Panc1 (cell line): ENCODE results near the gene CBX8. TPM values are rescaled to one million over a fixed set of nuclear protein-coding genes. Genes with fewer than 3 reads are reported as not detected.

Source experiments
- ATAC-seq: fragments of 200-7000 bp; cut with Tn5 transposase; 2 replicates; pipeline ENCODE4 v1.9.1; 2020; ENCODE audit warnings: mild to moderate bottlenecking, moderate library complexity
- BruUV-seq: library from RNA; stranded (reverse); fragments of 400-500 nt; replicated peaks from 2 replicates; lab custom pipeline; 2021; lab: Mats Ljungman, UMichigan
- CTCF ChIA-PET: fragments of 300-600 bp; sonication (Branson Sonifier 250); formaldehyde crosslinking; loops from one replicate; lab custom pipeline; 2022; ENCODE audit warnings: antibody characterized with exemption; lab: Charles Lee
- POLR2A ChIA-PET: fragments of 300-600 bp; sonication (Branson Sonifier 250); formaldehyde crosslinking; loops from one replicate; lab custom pipeline; 2022; ENCODE audit warnings: antibody characterized with exemption; lab: Charles Lee
- DNase-seq: peaks from one replicate; pipeline ENCODE4 v3.0.0-alpha.2; 2010; ENCODE audit warnings: low read depth, low spot score
- H3K27ac ChIP-seq: 2 replicates; pipeline ENCODE4 v1.5.1; 2011; ENCODE audit warnings: mild to moderate bottlenecking, low read length, inconsistent platforms
- H3K27me3 ChIP-seq: fragments of 200-500 bp; sonication (Bioruptor generic); 2 replicates; pipeline ENCODE4 v1.6.0; 2014; ENCODE audit warnings: low read length, inconsistent platforms; ENCODE audit not compliant: control insufficient read depth, insufficient read depth
- H3K36me3 ChIP-seq: fragments of 200-500 bp; sonication (Bioruptor generic); 2 replicates; pipeline ENCODE4 v1.5.1; 2014; ENCODE audit warnings: inconsistent platforms, mild to moderate bottlenecking, low read length, moderate library complexity; ENCODE audit not compliant: control insufficient read depth, insufficient read depth
- H3K4me1 ChIP-seq: 2 replicates; pipeline ENCODE4 v1.5.1; 2011; ENCODE audit warnings: inconsistent platforms, mild to moderate bottlenecking, low read length, moderate library complexity; ENCODE audit not compliant: control insufficient read depth, insufficient read depth
- H3K4me3 ChIP-seq, 2 experiments: 2 replicates each; pipeline ENCODE4 v1.5.1; 2011 to 2012; ENCODE audit warnings: low read depth in 2 of 2, low read length in 2 of 2, mild to moderate bottlenecking in 2 of 2, inconsistent platforms in 1 of 2, moderate library complexity in 1 of 2
- H3K9me3 ChIP-seq: fragments of 200-500 bp; sonication (Bioruptor generic); 2 replicates; pipeline ENCODE4 v1.5.1; 2014; ENCODE audit warnings: low read depth, mild to moderate bottlenecking, inconsistent platforms, low read length, moderate library complexity; ENCODE audit not compliant: control insufficient read depth, insufficient read depth
- POLR2AphosphoS5 ChIP-seq: IDR thresholded peaks from 2 replicates; pipeline ENCODE4 v1.6.1; 2012; ENCODE audit warnings: mild to moderate bottlenecking, low read depth, low read length, moderate library complexity
- SIN3A ChIP-seq: IDR thresholded peaks from 2 replicates; pipeline ENCODE4 v1.6.1; 2012; ENCODE audit warnings: low read depth, mild to moderate bottlenecking, low read length, moderate library complexity, borderline replicate concordance; ENCODE audit not compliant: insufficient read depth
- TCF7L2 ChIP-seq: IDR thresholded peaks from 2 replicates; pipeline ENCODE4 v1.6.1; 2011; ENCODE audit warnings: mild to moderate bottlenecking, low read depth, low read length, inconsistent platforms
- in situ Hi-C: cut with HindIII; loops from 2 replicates; pipeline ENCODE4 v1.10.0; 2016; ENCODE audit warnings: low sequenced_read_pairs, low pct_unique_long_range_greater_than_20kb
- intact Hi-C: fragments of 100-400 bp; cut with micrococcal nuclease; formaldehyde crosslinking; loops from one replicate; pipeline ENCODE4 v1.10.0; 2022; ENCODE audit not compliant: unreplicated experiment
- total RNA-seq: library from RNA; stranded (reverse); gene quantifications from one replicate; pipeline ENCODE4 v1.2.1, GENCODE V29; 2021; ENCODE audit not compliant: unreplicated experiment
- TF ChIP-seq, protein P1 (sequence below): fragments of 450-650 bp; IDR thresholded peaks from 2 replicates; pipeline ENCODE4 v1.5.1; 2017; ENCODE audit warnings: mild to moderate bottlenecking
- TF ChIP-seq, protein P2 (sequence below), 2 experiments: IDR thresholded peaks; 2 replicates each; pipeline ENCODE4 v1.6.1; 2011 to 2012; ENCODE audit warnings: low read depth in 2 of 2, control low read depth in 1 of 2, low read length in 1 of 2, mild to moderate bottlenecking in 1 of 2, moderate library complexity in 1 of 2; ENCODE audit not compliant: insufficient read depth in 1 of 2

The CBX8 gene
- total RNA-seq, 1 experiment from 2014 or later: 15.3 TPM

DNA sequence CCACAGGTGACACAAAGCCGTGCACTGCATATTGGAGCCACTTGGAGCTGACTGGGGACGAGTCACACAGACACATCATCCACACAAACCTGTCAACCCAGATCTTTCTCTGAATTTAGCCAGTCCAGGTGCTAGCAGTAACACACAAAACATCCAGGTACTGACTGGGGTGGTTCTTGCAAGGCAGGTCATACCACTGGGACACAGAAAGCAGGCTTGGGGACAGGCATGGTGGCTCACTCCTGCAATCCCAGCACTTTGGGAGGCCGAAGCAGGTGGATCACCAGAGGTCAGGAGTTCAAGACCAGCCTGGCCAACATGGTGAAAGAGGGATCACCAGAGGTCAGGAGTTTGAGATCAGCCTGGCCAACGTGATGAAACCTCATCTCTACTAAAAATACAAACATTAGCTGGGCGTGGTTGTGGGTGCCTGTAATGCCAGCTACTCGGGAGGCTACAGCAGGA is 51.2 kb downstream of the CBX8 start:
- no TSS peak for BruUV-seq
- intact Hi-C loops: loop anchor here (10.0 kb wide), 1 partner anchor 89 kb away; the partner anchor contains the start of gene CBX4
- no peaks in the 10 kb centered on the region for H3K36me3 ChIP-seq
- in situ Hi-C loops: no loop called here
- 0 out of 2 replicates have a peak, but pooled peaks cover 3% of the 10 kb centered on the region for H3K27me3 ChIP-seq
- ChIA-PET CTCF (interaction anchor here (0.5 to 1.6 kb wide), 10 partner anchors 13 to 1102 kb away, joined by 3 to 6 read pairs (median 4); partner anchors contain the start of gene CBX8), POLR2A (interaction anchor here (0.7 kb wide), 1 partner anchor 33 kb away, joined by 4 read pairs; no protein-coding TSS in a partner anchor)
- no peak for DNase-seq
- H3K4me3 ChIP-seq: no peak overlapping the region
- TF ChIP-seq SIN3A: no peak
- TF ChIP-seq POLR2AphosphoS5: no peak
- TF ChIP-seq TCF7L2: no peak
- TF ChIP-seq, protein P1, sequence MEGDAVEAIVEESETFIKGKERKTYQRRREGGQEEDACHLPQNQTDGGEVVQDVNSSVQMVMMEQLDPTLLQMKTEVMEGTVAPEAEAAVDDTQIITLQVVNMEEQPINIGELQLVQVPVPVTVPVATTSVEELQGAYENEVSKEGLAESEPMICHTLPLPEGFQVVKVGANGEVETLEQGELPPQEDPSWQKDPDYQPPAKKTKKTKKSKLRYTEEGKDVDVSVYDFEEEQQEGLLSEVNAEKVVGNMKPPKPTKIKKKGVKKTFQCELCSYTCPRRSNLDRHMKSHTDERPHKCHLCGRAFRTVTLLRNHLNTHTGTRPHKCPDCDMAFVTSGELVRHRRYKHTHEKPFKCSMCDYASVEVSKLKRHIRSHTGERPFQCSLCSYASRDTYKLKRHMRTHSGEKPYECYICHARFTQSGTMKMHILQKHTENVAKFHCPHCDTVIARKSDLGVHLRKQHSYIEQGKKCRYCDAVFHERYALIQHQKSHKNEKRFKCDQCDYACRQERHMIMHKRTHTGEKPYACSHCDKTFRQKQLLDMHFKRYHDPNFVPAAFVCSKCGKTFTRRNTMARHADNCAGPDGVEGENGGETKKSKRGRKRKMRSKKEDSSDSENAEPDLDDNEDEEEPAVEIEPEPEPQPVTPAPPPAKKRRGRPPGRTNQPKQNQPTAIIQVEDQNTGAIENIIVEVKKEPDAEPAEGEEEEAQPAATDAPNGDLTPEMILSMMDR: no peak
- TF ChIP-seq, protein P2, sequence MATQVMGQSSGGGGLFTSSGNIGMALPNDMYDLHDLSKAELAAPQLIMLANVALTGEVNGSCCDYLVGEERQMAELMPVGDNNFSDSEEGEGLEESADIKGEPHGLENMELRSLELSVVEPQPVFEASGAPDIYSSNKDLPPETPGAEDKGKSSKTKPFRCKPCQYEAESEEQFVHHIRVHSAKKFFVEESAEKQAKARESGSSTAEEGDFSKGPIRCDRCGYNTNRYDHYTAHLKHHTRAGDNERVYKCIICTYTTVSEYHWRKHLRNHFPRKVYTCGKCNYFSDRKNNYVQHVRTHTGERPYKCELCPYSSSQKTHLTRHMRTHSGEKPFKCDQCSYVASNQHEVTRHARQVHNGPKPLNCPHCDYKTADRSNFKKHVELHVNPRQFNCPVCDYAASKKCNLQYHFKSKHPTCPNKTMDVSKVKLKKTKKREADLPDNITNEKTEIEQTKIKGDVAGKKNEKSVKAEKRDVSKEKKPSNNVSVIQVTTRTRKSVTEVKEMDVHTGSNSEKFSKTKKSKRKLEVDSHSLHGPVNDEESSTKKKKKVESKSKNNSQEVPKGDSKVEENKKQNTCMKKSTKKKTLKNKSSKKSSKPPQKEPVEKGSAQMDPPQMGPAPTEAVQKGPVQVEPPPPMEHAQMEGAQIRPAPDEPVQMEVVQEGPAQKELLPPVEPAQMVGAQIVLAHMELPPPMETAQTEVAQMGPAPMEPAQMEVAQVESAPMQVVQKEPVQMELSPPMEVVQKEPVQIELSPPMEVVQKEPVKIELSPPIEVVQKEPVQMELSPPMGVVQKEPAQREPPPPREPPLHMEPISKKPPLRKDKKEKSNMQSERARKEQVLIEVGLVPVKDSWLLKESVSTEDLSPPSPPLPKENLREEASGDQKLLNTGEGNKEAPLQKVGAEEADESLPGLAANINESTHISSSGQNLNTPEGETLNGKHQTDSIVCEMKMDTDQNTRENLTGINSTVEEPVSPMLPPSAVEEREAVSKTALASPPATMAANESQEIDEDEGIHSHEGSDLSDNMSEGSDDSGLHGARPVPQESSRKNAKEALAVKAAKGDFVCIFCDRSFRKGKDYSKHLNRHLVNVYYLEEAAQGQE (IDR thresholded peaks at IDR 0.05; ENCODE audit: insufficient read depth in 1 of 2, low read depth in 2 of 2, low read length in 1 of 2): no peak
- peaks cover 8% of the 10 kb centered on the region; the same call in 1 of the 2 replicates for H3K4me1 ChIP-seq
- H3K27ac ChIP-seq: no peak overlapping the region
- ATAC-seq: no peak
- no peaks in the 10 kb centered on the region for H3K9me3 ChIP-seq

DNA sequence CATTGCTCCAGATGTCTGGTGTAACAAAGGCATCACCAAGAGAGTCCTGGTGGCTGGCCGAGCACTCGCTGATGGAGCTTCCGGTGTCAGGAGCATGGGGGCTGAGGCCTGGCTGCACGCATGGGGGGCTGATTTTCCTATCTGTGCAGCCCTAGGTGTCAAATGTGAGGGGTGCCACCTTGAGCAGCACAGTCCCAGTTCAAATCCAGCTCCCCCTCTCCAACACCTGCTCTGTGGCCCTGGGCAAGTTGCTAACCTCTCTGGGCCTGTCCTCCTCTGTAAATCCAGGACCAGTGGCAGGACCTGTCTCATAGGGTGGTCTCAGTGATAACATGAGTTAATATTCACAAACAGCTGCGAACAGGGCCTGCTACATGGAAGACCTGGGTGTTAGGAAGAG is 53.3 kb downstream of the CBX8 start:
- ATAC-seq: no peak
- in situ Hi-C loops: no loop called here
- Histone ChIP-seq H3K9me3 (no peaks in the 10 kb centered on the region), H3K4me1 (peaks cover 8% of the 10 kb centered on the region; the same call in 1 of the 2 replicates), H3K4me3 (no peak overlapping the region), H3K27me3 (no peaks in the 10 kb centered on the region), H3K36me3 (no peaks in the 10 kb centered on the region), H3K27ac (no peak overlapping the region)
- POLR2A ChIA-PET: no interaction called here
- TF ChIP-seq TCF7L2: no peak
- TF ChIP-seq SIN3A: no peak
- TF ChIP-seq, protein P1: no peak
- TF ChIP-seq, protein P2 (IDR thresholded peaks at IDR 0.05; ENCODE audit: insufficient read depth in 1 of 2, low read depth in 2 of 2, low read length in 1 of 2): no peak
- no peak for TF ChIP-seq POLR2AphosphoS5
- no TSS peak for BruUV-seq
- intact Hi-C loops: loop anchor here (10.0 kb wide), 1 partner anchor 91 kb away; the partner anchor contains the start of gene CBX4
- CTCF ChIA-PET: interaction anchor here (0.7 kb wide), 1 partner anchor 695 kb away, joined by 3 read pairs; no protein-coding TSS in a partner anchor
- DNase-seq: no peak
